Stimulated activated CD4-positive, alpha-beta T cell treated with anti-CD3 and anti-CD28 coated beads, Interleukin-15, amount 100 ng/mL, for 48 hours (primary cell): Measurements from ENCODE around the gene RTN1.

ENCODE experiments used
- DNase-seq, 2 donors: peaks; one replicate each; pipeline ENCODE4 v3.0.0-alpha.2; 2020; ENCODE audit warnings: low read depth in 2 of 2

Gene RTN1

GRCh38 chr14:59565087-59565486, 305.5 kb downstream of the RTN1 start:
- no peak for DNase-seq

DNA sequence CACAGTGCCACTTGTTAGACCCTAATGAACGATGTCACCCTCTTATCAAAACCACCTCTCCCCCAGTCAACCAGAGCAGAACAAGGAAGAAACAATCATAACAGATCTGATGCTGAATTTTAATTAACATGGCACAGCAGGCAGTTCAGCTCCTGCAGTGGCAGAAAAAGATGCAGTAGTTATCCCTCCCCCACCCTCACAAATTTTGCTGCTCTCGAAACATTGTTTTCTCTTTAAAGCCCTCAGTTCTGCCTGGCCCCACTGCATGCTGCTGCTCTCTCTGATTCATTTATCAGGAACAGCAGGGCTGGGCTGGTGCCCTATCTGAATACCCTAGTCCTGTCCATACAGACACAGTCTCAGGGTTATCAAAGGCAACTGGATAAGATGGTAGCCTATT, 306.2 kb downstream of the RTN1 start:
- DNase-seq: no peak

DNA sequence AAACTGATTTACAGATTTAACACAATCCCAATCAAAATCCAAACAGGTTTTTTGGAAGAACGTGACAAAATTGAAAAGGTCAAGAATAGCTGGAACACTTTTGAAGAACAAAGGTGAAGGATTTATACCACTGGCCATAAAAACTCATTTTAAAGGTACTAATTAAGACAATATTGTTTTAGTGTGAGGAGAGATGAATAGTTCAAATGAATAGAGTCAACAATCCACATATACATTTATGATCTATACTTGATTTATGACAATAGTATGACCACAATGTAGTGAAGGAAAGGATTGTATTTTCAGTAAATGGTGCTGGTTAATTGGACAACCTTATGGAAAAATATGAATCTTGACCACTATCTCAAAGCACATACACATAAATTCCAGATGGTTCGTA, 323.3 kb downstream of the RTN1 start:
- DNase-seq: no peak
